KMS-11 (cell line): ENCODE data around the gene CENPP.

Experiments used
- H2AFZ ChIP-seq: fragments of 200-600 bp; sonication (generic); 2 replicates; pipeline ENCODE4 v1.6.1; 2016; ENCODE audit warnings: antibody characterized with exemption, mixed run types, low read depth
- H3K27ac ChIP-seq: fragments of 200-600 bp; sonication (generic); 2 replicates; pipeline ENCODE4 v1.6.1; 2016; ENCODE audit warnings: mild to moderate bottlenecking, mixed run types
- H3K27me3 ChIP-seq: fragments of 200-600 bp; sonication (generic); 2 replicates; pipeline ENCODE4 v1.6.1; 2017; ENCODE audit warnings: mild to moderate bottlenecking, low read depth, mixed run types, moderate library complexity; ENCODE audit not compliant: insufficient read depth
- H3K36me3 ChIP-seq: fragments of 200-600 bp; sonication (generic); 2 replicates; pipeline ENCODE4 v1.6.1; 2017; ENCODE audit warnings: mild to moderate bottlenecking, mixed run types; ENCODE audit not compliant: insufficient read depth
- H3K4me1 ChIP-seq: fragments of 200-600 bp; sonication (generic); 2 replicates; pipeline ENCODE4 v1.6.1; 2016; ENCODE audit warnings: mild to moderate bottlenecking, low read depth, mixed run types; ENCODE audit not compliant: poor library complexity, severe bottlenecking
- H3K4me2 ChIP-seq: fragments of 200-600 bp; sonication (generic); 2 replicates; pipeline ENCODE4 v1.7.0; 2016; ENCODE audit warnings: mild to moderate bottlenecking, mixed run types
- H3K4me3 ChIP-seq: fragments of 200-600 bp; sonication (generic); IDR thresholded peaks from 2 replicates; pipeline ENCODE4 v1.6.1; 2017; ENCODE audit warnings: low read depth, low read length, mixed read lengths; ENCODE audit not compliant: insufficient read depth
- H3K79me2 ChIP-seq: fragments of 200-600 bp; sonication (generic); 2 replicates; pipeline ENCODE4 v1.6.1; 2016; ENCODE audit warnings: low read depth, mixed run types; ENCODE audit not compliant: insufficient read depth
- H3K9ac ChIP-seq: fragments of 200-600 bp; sonication (generic); 2 replicates; pipeline ENCODE4 v1.6.1; 2016; ENCODE audit warnings: mild to moderate bottlenecking, mixed run types
- H4K20me1 ChIP-seq: fragments of 200-600 bp; sonication (generic); 2 replicates; pipeline ENCODE4 v1.6.1; 2016; ENCODE audit warnings: mild to moderate bottlenecking, mixed run types; ENCODE audit not compliant: insufficient read depth
- CTCF ChIP-seq: fragments of 200-600 bp; sonication (generic); conservative IDR thresholded peaks from 2 replicates; pipeline ENCODE4 v1.6.1; 2017; ENCODE audit warnings: low read depth, mild to moderate bottlenecking, antibody characterized with exemption, low read length, moderate library complexity, mixed read lengths

Gene CENPP

GRCh38 chr9:92601451-92601850, 275.7 kb downstream of the CENPP start:
- no peak overlapping the region for H2AFZ ChIP-seq
- no peaks in the 10 kb centered on the region for H3K79me2 ChIP-seq
- no peak for TF ChIP-seq CTCF
- no peak overlapping the region for H3K4me2 ChIP-seq
- no peak overlapping the region for H3K4me3 ChIP-seq
- no peaks in the 10 kb centered on the region for H3K36me3 ChIP-seq
- no peak overlapping the region for H3K27ac ChIP-seq
- H3K4me1 ChIP-seq: peaks cover 8% of the 10 kb centered on the region
- no peak overlapping the region for H3K9ac ChIP-seq
- H4K20me1 ChIP-seq: no peaks in the 10 kb centered on the region
- H3K27me3 ChIP-seq: no peaks in the 10 kb centered on the region

- H3K4me3 ChIP-seq: no peak overlapping the region
- no peak overlapping the region for H3K27ac ChIP-seq
- H3K9ac ChIP-seq: no peak overlapping the region
- H2AFZ ChIP-seq: no peak overlapping the region
- no peaks in the 10 kb centered on the region for H4K20me1 ChIP-seq
- H3K36me3 ChIP-seq: no peaks in the 10 kb centered on the region
- no peak overlapping the region for H3K4me2 ChIP-seq
- no peaks in the 10 kb centered on the region for H3K27me3 ChIP-seq
- H3K4me1 ChIP-seq: peaks cover 18% of the 10 kb centered on the region
- no peaks in the 10 kb centered on the region for H3K79me2 ChIP-seq
- no peak for TF ChIP-seq CTCF
These were observed 276.7 kb downstream of the CENPP start for GRCh38 chr9:92602413-92602812.

- Histone ChIP-seq H3K79me2 (no peaks in the 10 kb centered on the region), H3K4me1 (peaks cover 25% of the 10 kb centered on the region), H4K20me1 (no peaks in the 10 kb centered on the region), H2AFZ (no peak overlapping the region), H3K9ac (no peak overlapping the region), H3K27ac (no peak overlapping the region), H3K4me3 (no peak overlapping the region), H3K27me3 (no peaks in the 10 kb centered on the region), H3K36me3 (no peaks in the 10 kb centered on the region), H3K4me2 (no peak overlapping the region)
- no peak for TF ChIP-seq CTCF
These were observed 277.3 kb downstream of the CENPP start for GRCh38 chr9:92603100-92603499.

- no peak overlapping the region for H3K27ac ChIP-seq
- TF ChIP-seq CTCF: 0 out of 2 replicates have a peak, but pooled peaks have one; percentile 8
- H4K20me1 ChIP-seq: no peaks in the 10 kb centered on the region
- H3K79me2 ChIP-seq: no peaks in the 10 kb centered on the region
- H3K9ac ChIP-seq: no peak overlapping the region
- H2AFZ ChIP-seq: no peak overlapping the region
- no peaks in the 10 kb centered on the region for H3K36me3 ChIP-seq
- H3K4me1 ChIP-seq: peaks cover 28% of the 10 kb centered on the region
- no peak overlapping the region for H3K4me3 ChIP-seq
- no peaks in the 10 kb centered on the region for H3K27me3 ChIP-seq
- H3K4me2 ChIP-seq: no peak overlapping the region
These were observed 278.2 kb downstream of the CENPP start for GRCh38 chr9:92603990-92604389.
